HG03460 (cell line): Measurements from ENCODE around the gene FTCD.
A peak's percentile ranks its signal among the peaks of the same experiment; 100 is the strongest.
"Not testable (repeated sequence)": the region's sequence is repeated elsewhere in the genome, so short reads cannot be mapped to it uniquely, and the experiment has no call there.

ENCODE experiments used
- ATAC-seq: cut with Tn5 transposase; IDR thresholded peaks from one replicate; pipeline ENCODE4 v1.9.1; 2021; ENCODE audit not compliant: unreplicated experiment

FTCD gene

GRCh38 chr21:46188226-46189212 is 33.1 kb upstream of the FTCD start:
- ATAC-seq: no peak

GRCh38 chr21:46187814-46188213 is 32.4 kb upstream of the FTCD start:
- no peak for ATAC-seq

- ATAC-seq: no peak
These were observed 31.9 kb upstream of the FTCD start for GRCh38 chr21:46187261-46187660.

- no peak for ATAC-seq
These were observed 30.3 kb upstream of the FTCD start for GRCh38 chr21:46185716-46186115.

- ATAC-seq: peak; percentile 54
These were observed 29.5 kb upstream of the FTCD start for GRCh38 chr21:46184625-46185555.

GRCh38 chr21:46183910-46184624 is 28.7 kb upstream of the FTCD start, which contains the start of gene SPATC1L:
Gene SPATC1L, minus strand, starts transcription at chr21:46184459. Its CDS starts 1,643 bp downstream, at chr21:46182816.
- ATAC-seq: peak; percentile 48

- not testable (repeated sequence) for ATAC-seq
These were observed 28.0 kb upstream of the FTCD start for GRCh38 chr21:46183337-46183909.

GRCh38 chr21:46182548-46183336 is 27.4 kb upstream of the FTCD start:
- ATAC-seq: no peak

- no peak for ATAC-seq
These were observed 26.7 kb upstream of the FTCD start for GRCh38 chr21:46181953-46182547.

- no peak for ATAC-seq
These were observed 26.1 kb upstream of the FTCD start for GRCh38 chr21:46181436-46181835.

- ATAC-seq: no peak
These were observed 25.5 kb upstream of the FTCD start for GRCh38 chr21:46180778-46181391.

GRCh38 chr21:46180079-46180722 is 24.8 kb upstream of the FTCD start:
- ATAC-seq: no peak

GRCh38 chr21:46179708-46180078 is 24.3 kb upstream of the FTCD start:
- no peak for ATAC-seq

- ATAC-seq: no peak
These were observed 23.6 kb upstream of the FTCD start for GRCh38 chr21:46178961-46179360.

GRCh38 chr21:46176443-46177129 is 21.2 kb upstream of the FTCD start:
- not testable (repeated sequence) for ATAC-seq

GRCh38 chr21:46173573-46173972 is 18.2 kb upstream of the FTCD start:
- ATAC-seq: no peak

- ATAC-seq: no peak
These were observed 17.6 kb upstream of the FTCD start for GRCh38 chr21:46172863-46173528.
